ENCODE data around the gene CDH24.

CDH24 gene

DNA sequence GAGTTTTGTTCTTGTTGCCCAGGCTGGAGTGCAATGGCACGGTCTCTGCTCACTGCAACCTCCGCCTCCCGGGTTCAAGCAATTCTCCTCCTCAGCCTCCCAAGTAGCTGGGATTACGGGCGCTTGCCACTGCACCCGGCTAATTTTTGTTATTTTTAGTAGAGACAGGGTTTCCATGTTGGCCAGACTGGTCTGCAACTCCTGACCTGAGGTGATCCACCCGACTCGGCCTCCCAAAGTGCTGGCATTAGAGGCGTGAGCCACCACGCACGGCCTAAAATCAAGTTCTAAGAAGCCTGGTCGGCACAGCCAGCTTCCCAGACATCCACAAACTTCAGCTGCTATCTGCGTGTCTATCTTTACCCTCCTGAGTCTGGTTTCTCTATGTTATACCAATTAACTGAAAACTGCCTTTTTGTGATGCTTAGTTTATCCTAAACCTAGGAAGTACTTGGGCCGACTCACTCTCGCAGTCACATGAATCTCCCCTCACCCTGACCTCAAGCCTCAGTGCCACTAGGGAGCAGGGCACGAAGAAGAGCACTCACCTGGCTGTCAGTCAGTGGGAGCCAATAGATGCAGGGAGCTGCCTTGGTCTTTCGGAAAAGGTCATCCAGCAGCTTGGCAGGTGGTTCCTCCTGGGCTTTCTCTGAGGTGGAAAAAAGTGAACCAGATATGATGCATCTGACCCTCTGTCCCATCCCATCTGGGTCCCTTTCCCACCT is 3.4 kb upstream of the CDH24 start:
- DNase-seq, result no peak

- no peak for DNase-seq
These were observed 1.6 kb upstream of the CDH24 start for GRCh38 chr14:23058654-23059504.

- peak; percentile 83 to 85 for DNase-seq
These were observed 685 bp upstream of the CDH24 start for GRCh38 chr14:23057757-23058653.

DNA sequence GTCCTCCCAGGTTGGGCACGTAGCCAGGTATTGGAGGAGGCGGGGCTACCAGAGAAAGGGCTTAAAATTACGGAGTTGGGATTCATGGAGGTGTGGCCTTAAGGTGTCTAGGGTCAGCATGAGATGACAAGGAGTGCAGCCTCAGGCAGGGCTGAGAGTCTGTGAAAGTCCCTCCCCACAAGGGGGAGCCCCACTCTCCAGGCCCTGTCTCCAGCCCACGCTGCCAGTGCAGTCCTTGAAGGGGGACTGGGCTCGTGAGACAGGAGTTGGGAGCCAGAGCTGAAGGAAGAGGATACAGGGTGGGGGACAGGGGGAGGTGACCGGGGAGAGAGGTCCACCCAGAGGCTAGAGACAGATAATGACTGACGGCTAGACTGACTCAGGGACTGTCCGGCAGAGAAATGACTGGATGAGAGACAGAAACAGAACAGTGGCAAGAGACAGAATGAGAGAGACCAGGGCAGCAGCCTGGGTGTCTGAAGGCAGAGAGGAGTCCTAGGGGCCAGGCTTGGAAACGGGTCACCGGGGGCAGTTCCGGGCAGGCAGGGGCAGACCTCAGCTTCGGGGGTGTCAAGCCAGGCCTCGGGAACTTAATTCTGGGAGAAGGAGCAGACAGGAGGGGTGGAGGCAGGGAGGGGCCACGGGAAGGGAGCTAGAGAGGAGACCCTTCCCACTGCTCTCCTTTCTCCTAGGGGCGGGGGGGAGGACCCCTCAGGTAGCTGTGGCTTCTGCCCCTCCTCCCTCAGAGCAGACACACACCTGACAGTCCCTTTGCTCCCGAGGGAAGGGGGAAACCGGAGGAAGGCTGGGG is 970 bp downstream of the CDH24 start:
- peak; percentile 66 to 67 for DNase-seq

DNA sequence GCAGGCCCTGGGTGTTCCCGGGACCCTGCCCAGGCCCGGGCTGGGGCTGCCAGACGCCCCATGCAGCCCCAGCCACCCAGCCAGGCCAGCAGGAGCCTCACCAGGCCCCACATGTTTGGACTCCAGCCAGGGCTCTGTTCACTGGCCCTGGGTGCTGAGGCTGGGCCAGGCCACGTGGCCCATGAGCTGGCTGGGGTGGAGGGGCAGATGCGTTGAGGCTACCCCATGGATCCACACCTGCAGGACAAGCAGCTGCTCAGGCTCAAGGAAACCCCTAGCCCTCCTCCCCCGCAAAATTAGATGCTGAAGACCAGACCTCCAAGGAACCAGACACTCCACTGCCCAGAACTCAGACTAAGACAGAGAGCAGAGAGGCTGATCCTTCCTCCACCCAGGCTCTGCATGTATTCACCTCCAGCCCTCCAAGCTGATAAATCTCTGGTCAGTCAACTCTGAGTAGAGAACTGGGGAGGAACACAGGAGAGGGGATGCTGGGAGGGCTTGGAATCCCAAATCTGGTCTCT is 1.6 kb downstream of the CDH24 start:
- DNase-seq, result no peak

DNA sequence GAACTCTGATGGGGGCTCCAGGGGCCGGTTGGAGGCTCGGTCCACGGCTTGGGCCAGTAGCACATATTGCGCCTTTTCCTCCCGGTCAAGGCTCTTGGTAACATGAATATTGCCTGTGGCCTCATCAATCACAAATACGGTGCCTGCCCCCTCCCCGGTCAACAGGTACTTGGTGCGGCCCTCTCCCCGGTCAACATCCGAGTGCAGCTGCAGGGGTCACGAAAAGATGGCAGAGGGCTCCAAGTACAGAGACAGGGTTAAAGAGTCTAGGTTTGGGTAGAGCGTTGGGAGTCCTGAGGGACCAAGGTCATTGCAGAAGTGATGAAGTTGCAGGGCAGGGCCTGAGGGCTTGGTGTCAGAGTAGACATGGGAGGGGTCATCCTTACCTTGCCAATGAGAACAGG is 2.2 kb downstream of the CDH24 start:
- DNase-seq, result no peak

GRCh38 chr14:23054000-23054811 is 3.1 kb downstream of the CDH24 start:
- DNase-seq, result no peak

- DNase-seq, result no peak
These were observed 3.9 kb downstream of the CDH24 start for GRCh38 chr14:23053426-23053825.

- no peak for DNase-seq
These were observed 4.6 kb downstream of the CDH24 start for GRCh38 chr14:23052671-23053070.

GRCh38 chr14:23052182-23052623 is 5.1 kb downstream of the CDH24 start:
- no peak for DNase-seq

DNA sequence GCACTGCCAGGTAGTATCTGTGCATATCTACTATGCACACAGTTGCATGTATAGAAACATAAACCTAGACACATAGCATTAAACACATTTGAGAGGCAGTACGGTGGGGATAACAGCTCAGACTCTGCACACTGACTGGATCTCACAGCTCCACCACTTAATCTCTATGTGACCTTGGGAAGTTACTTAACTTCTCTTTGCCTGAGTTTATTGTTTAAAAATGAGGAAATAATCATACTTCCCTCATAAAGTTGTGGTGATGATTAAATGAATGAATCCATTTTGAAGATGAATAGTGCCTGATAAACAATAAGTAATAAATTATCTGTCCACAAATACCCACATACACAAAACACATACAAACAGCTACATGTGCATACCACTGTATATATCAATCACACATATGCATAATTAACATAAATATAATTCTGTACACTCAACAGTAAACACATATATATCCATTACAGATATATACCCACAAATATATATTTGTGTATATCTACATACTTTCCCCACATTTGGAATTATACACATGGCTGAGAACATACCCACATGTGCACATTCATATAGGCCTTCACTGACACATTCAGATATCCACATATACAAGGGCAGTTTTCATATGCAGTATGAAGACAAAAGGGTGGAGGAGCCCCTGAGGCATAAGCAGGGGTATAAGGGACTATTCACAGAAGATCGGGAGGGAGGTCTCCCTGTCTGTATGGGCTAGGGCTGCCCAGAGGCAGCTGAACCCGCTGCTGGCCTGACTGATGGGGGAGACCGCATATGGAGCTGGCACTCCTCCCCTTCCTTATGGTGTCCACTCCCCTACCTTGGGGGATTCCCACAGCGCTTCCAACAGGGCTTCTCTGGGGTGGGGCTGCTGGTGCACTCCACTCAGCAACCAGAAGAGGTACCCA is 5.9 kb downstream of the CDH24 start:
- DNase-seq, result no peak

DNA sequence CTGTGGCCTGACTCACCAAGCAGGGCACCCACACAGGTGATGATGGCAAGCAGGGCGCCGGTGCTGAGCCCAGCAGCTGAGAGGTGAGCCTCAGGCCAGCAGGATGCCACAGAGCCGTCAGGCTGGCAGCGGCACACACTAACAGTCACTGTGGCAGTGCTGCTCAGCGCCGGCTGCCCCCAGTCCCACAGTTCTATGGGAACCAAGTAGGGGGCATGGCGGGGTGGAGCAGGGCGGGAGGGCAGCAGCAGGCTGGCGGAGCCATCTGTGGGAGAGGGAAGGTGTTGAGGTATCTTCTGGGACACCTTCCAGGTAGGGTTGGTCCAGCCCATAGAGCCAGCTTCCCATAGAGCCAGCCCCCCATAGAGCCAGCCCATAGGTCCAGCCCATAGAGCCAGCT is 8.3 kb downstream of the CDH24 start:
- DNase-seq, result no peak

DNA sequence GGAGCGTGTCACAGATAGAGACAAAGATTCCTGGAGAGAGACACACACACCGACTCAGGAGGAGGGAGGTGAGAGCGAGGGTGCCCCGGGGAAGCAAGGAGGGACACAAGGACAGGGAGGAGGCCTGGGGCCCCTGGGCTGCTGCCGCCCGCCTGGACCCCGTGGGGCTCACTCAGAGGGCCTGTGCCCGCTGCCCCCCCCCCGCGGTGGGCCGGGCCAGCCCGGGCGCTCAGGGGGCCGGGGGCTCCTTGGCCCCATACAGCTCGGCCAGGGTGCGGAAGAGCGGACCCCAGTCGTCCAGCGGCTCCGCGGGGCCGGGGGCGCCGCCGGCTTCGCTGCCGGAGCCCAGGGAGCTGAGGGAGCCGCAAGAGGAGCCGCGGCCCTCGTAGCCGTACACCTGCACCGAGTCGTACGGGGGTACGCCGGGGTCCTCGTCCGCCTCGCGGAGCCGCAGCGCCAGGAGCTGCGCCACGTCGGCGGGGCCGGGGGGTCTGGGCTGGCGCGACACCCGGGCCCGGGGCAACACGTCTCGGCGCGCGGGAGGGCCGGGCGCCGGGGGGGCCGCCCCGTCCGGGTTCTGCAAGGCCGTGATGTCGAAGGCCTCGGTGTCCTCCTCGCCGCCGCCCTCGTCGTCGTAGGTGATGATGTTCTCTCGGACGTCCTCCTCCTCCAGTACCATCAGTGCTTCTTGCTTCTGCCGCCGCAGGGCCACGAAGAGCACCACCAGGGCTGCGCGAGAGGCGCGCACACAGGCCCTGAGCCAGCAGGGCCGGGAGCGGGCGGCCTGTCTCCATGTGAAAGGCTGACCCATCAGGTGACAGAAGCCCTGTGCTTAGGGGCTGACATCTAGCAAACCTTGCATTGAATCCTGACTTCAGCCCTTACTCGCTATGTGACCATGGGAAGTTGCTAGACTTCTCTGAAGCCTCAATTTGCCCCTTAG is 9.3 kb downstream of the CDH24 start:
- no peak for DNase-seq

- DNase-seq, result no peak
These were observed 10.2 kb downstream of the CDH24 start for GRCh38 chr14:23047034-23047634.

DNA sequence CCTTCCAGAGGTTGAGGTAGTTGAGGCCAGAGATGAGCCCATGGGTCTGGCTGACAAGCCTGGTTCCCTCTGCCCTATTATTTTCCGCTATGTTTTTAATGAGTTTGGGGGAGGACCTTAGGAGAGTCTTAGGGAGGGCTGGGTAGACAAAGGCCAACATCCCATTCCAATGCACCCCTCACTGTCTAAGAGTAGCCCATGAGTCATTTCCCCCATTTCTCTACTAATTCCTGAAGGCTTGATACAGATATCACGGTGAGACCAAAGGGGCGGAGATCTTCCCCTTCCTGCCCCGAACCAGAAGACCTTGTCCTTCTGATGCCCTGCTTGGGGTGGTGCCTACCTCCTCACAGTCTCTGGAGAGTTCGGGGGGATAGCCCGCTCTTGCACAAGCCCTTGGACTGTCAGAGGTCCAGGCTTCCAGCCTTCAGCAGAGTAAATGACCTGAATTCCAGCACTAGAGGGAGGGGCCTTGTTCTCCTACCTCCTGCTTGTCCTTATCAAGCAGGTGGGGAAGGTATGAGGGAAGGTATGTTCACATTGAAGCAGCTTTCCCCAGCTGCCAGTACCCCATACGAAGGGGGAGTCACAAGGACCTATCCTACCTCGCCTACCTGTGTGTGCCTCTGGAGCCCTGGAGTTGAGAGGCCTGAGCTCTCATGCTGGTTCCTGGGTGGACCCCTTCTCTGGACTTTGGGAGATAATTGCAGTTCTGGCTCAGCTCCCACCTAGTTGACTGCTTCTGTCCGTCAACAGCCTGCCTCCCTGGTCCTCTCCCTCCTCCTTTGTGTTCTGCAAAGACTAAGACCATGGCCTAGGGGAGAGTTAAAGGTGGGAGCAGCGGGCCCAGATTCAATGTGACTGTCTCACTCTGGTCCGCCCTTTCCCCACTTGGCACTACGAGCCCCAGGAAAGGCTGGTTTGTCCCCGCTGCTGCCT is 11.6 kb downstream of the CDH24 start:
- no peak for DNase-seq

DNA sequence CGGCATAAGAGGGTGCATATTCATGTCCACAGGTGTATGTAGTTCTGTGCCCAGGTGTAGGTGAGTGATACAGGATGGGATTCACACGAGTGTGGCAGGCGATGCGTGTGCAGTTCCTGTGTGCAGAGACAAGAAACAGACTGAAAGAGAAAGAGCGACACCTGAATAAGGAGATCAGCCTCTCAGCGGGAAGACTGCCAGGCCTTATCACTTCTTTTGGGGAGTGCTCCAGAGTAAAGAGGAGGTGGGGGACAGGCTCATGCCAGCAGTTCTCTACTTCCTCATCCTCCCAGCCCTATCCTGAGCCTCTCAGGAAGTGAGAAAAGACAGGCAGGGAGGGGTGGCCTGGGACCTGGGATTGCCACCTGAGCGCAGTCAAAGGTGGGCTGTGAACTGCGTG is 12.5 kb downstream of the CDH24 start:
- no peak for DNase-seq

DNA sequence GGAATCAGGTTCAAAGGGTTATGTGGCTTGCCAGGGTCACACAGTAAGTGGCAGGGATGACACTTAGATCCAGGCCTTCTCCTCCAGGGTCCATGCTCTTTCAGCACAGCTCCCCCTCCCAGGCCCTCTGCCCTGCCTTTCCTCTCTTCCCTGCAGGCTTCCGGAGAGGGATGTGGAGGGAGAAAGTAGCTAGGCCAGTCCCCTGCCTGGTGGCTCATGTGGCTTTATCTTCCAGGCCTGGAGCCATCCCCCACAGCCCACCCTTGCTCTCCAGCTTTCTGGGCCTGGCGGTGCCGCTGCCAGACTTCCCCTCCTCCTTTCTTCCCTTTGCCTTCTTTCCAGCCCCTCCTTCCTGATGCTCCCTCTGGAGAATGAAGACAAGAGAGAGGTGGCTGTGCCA is 13.6 kb downstream of the CDH24 start:
- DNase-seq, result no peak
